Measurements from ENCODE around the gene LOXHD1. TPM values are rescaled to one million over a fixed set of nuclear protein-coding genes. Genes with fewer than 3 reads are reported as not detected.

The LOXHD1 gene
- total RNA-seq, 2 experiments from 2014 or later: 0.06 to 0.26 TPM

GRCh38 chr18:46574743-46575115 lies 82.3 kb downstream of the LOXHD1 start:
- Mint-ChIP-seq H3K27ac (no peak overlapping the region), H3K4me1 (no peaks in the 10 kb centered on the region), H3K4me3 (no peak overlapping the region), H3K9me3 (ENCODE audit: low read depth) (no peaks in the 10 kb centered on the region), H3K36me3 (no peaks in the 10 kb centered on the region), H3K27me3 (no peaks in the 10 kb centered on the region)
- ATAC-seq (no peak), DNase-seq (no peak)
- CTCF ChIA-PET: no interaction called here

DNA sequence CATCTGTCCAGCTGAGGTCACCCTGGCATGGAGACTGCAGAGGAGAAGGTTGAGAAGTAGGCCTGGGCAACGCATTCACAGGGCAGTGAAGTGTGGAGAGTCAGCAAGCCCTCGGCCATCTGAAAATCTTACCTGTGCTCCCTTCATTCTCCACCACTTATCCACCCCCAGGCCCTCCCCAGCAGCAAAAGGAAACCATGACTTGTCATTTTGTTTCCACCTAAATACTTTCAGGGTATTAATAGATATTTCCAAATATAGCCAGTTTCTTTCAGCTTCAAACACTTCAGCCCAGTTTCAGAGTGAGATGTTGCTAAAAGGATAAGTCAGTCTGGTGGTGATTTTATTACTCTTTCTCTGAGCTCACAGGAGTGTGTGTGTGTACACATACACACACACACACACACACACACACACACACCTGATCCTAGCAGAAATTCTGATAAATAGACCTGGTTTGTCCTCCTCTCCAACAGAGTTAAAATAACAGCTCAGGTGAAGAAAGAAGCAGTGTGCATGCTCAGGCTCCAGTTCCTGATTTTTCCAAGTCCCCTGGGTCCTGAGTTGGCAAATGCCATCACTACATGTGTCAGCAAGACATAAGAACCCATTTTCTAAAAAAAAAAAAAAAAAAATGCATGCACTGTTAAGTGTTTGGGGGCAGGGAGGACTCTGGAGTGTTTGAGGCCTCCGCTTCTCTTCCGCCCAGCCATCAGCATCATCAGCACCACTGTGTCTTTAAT lies 82.8 kb downstream of the LOXHD1 start:
- DNase-seq: no peak
- H3K9me3 Mint-ChIP-seq (ENCODE audit: low read depth): no peaks in the 10 kb centered on the region
- H3K4me3 Mint-ChIP-seq: no peak overlapping the region
- no peaks in the 10 kb centered on the region for H3K27me3 Mint-ChIP-seq
- no peaks in the 10 kb centered on the region for H3K36me3 Mint-ChIP-seq
- no peak overlapping the region for H3K27ac Mint-ChIP-seq
- H3K4me1 Mint-ChIP-seq: no peaks in the 10 kb centered on the region
- CTCF ChIA-PET: no interaction called here
- ATAC-seq: no peak

DNA sequence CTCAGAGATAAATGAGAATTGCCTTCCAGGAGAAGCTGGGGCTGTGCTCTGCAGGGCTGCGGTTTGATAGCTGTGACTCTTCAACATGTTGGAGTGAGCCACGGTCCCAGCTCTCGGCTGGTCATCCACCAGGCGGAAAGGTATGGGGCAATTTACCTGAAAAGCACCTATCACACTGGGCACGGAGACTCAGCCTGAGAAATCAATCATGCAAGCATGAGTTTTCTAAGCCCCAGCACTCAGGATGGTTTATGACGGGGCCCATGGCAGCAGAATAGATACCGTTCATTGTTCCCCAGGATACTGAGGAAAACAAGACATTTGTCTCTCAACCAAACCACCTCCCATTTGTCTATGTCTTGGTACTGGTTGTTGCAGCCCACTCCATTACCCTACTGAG lies 83.9 kb downstream of the LOXHD1 start:
- peaks cover 5% of the 10 kb centered on the region for H3K27me3 Mint-ChIP-seq
- no peak for ATAC-seq
- H3K4me1 Mint-ChIP-seq: no peaks in the 10 kb centered on the region
- H3K27ac Mint-ChIP-seq: no peak overlapping the region
- no peak overlapping the region for H3K4me3 Mint-ChIP-seq
- no peaks in the 10 kb centered on the region for H3K36me3 Mint-ChIP-seq
- CTCF ChIA-PET: no interaction called here
- H3K9me3 Mint-ChIP-seq (ENCODE audit: low read depth): no peaks in the 10 kb centered on the region
- DNase-seq: no peak

- Mint-ChIP-seq H3K27ac (no peak overlapping the region), H3K36me3 (no peaks in the 10 kb centered on the region), H3K9me3 (ENCODE audit: low read depth) (no peaks in the 10 kb centered on the region), H3K4me3 (no peak overlapping the region), H3K27me3 (peaks cover 9% of the 10 kb centered on the region), H3K4me1 (no peaks in the 10 kb centered on the region)
- CTCF ChIA-PET: no interaction called here
- ATAC-seq (no peak), DNase-seq (no peak)
These were observed 85.3 kb downstream of the LOXHD1 start for GRCh38 chr18:46571756-46572155.

- H3K36me3 Mint-ChIP-seq: no peaks in the 10 kb centered on the region
- H3K9me3 Mint-ChIP-seq (ENCODE audit: low read depth): no peaks in the 10 kb centered on the region
- no peaks in the 10 kb centered on the region for H3K4me1 Mint-ChIP-seq
- no peak overlapping the region for H3K27ac Mint-ChIP-seq
- H3K4me3 Mint-ChIP-seq: no peak overlapping the region
- CTCF ChIA-PET: no interaction called here
- ATAC-seq (no peak), DNase-seq (no peak)
- peaks cover 13% of the 10 kb centered on the region for H3K27me3 Mint-ChIP-seq
These were observed 86.4 kb downstream of the LOXHD1 start for GRCh38 chr18:46570666-46571065.

GRCh38 chr18:46570134-46570533 lies 86.9 kb downstream of the LOXHD1 start:
- H3K36me3 Mint-ChIP-seq: no peaks in the 10 kb centered on the region
- ATAC-seq (no peak), DNase-seq (no peak)
- H3K9me3 Mint-ChIP-seq (ENCODE audit: low read depth): no peaks in the 10 kb centered on the region
- CTCF ChIA-PET: no interaction called here
- no peak overlapping the region for H3K27ac Mint-ChIP-seq
- H3K4me3 Mint-ChIP-seq: no peak overlapping the region
- peaks cover 13% of the 10 kb centered on the region for H3K27me3 Mint-ChIP-seq
- no peaks in the 10 kb centered on the region for H3K4me1 Mint-ChIP-seq

GRCh38 chr18:46569211-46569610 lies 87.8 kb downstream of the LOXHD1 start:
- H3K9me3 Mint-ChIP-seq (ENCODE audit: low read depth): no peaks in the 10 kb centered on the region
- no peak overlapping the region for H3K4me3 Mint-ChIP-seq
- H3K4me1 Mint-ChIP-seq: no peaks in the 10 kb centered on the region
- CTCF ChIA-PET: no interaction called here
- no peak overlapping the region for H3K27ac Mint-ChIP-seq
- peaks cover 13% of the 10 kb centered on the region for H3K27me3 Mint-ChIP-seq
- H3K36me3 Mint-ChIP-seq: no peaks in the 10 kb centered on the region
- DNase-seq (no peak), ATAC-seq (no peak)

- CTCF ChIA-PET: no interaction called here
- no peak for DNase-seq
These were observed 89.8 kb downstream of the LOXHD1 start for GRCh38 chr18:46567196-46567595.

GRCh38 chr18:46566111-46566510 lies 90.9 kb downstream of the LOXHD1 start:
- no peaks in the 10 kb centered on the region for H3K9me3 Mint-ChIP-seq (ENCODE audit: low read depth)
- ATAC-seq: no peak
- no peak for DNase-seq
- no peaks in the 10 kb centered on the region for H3K36me3 Mint-ChIP-seq
- no peak overlapping the region for H3K27ac Mint-ChIP-seq
- peaks cover 15% of the 10 kb centered on the region for H3K27me3 Mint-ChIP-seq
- no peak overlapping the region for H3K4me3 Mint-ChIP-seq
- H3K4me1 Mint-ChIP-seq: no peaks in the 10 kb centered on the region
- CTCF ChIA-PET: interaction anchor here (1.1 kb wide), 1 partner anchor 92 kb away, joined by 3 read pairs; no protein-coding TSS in a partner anchor

More at GRCh38 chr18:46567196-46567595, 89.8 kb downstream of the LOXHD1 start:
- Mint-ChIP-seq H3K4me3 (no peak overlapping the region), H3K27me3 (peaks cover 15% of the 10 kb centered on the region), H3K4me1 (no peaks in the 10 kb centered on the region), H3K36me3 (no peaks in the 10 kb centered on the region), H3K27ac (no peak overlapping the region), H3K9me3 (ENCODE audit: low read depth) (no peaks in the 10 kb centered on the region)
- ATAC-seq: no peak

DNA sequence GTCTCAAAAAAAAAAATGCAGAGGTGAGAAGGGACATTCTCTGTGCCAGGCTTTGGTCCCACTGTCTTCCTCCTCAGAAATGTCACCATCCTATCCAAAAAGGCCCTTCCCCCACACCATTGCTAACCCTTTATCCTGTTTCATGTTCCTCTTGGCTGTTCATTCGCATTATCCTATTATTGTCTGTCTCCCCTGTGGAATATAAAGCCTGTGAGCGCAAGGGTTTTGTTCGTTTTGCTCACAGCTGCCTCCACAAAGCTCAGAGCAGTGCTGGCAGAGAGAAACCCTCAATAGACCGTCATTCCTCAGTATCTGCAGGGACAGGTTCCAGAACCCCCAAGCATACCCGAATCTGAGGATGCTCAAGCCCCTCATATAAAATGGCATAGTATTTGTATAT lies 91.8 kb downstream of the LOXHD1 start:
- Mint-ChIP-seq H3K4me3 (no peak overlapping the region), H3K36me3 (no peaks in the 10 kb centered on the region), H3K9me3 (ENCODE audit: low read depth) (no peaks in the 10 kb centered on the region), H3K27me3 (peaks cover 15% of the 10 kb centered on the region), H3K4me1 (no peaks in the 10 kb centered on the region), H3K27ac (no peak overlapping the region)
- ATAC-seq (no peak), DNase-seq (no peak)
- CTCF ChIA-PET: no interaction called here

- ATAC-seq: no peak
- no peak for DNase-seq
- Mint-ChIP-seq H3K27ac (no peak overlapping the region), H3K4me1 (no peaks in the 10 kb centered on the region), H3K4me3 (no peak overlapping the region), H3K9me3 (ENCODE audit: low read depth) (no peaks in the 10 kb centered on the region), H3K27me3 (peaks cover 9% of the 10 kb centered on the region), H3K36me3 (no peaks in the 10 kb centered on the region)
- CTCF ChIA-PET: interaction anchor here (1.2 kb wide), 1 partner anchor 19 kb away, joined by 3 read pairs; no protein-coding TSS in a partner anchor
These were observed 93.7 kb downstream of the LOXHD1 start for GRCh38 chr18:46563317-46563716.

DNA sequence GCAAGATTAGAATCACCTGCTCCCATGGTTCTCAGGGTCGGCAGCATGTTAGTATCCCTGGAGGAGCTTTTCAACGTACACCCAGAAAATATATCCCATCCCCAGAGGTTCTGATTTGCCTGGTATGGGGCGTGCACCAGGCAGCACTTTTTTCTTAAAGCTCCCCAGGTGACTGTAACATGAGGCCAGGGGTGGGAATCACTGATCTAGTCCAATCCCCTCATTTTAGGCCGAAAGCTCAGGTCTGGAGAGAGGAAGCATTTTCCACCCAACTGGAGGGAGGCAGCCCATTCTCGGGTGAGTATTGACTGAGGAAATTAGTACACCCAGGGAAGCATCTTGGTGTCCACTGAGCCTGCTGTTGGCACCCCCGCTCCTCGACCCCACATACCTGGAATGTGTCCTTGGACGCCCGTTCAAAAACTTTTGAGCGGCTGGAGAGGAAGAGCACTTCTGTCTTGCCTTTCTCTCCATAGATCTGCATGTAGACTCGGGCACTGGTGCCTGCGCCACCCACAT lies 94.3 kb downstream of the LOXHD1 start:
- Mint-ChIP-seq H3K4me3 (no peak overlapping the region), H3K27ac (no peak overlapping the region), H3K36me3 (no peaks in the 10 kb centered on the region), H3K9me3 (ENCODE audit: low read depth) (no peaks in the 10 kb centered on the region), H3K4me1 (no peaks in the 10 kb centered on the region), H3K27me3 (peaks cover 9% of the 10 kb centered on the region)
- CTCF ChIA-PET: no interaction called here
- no peak for ATAC-seq
- DNase-seq: no peak

GRCh38 chr18:46560671-46561045 lies 96.4 kb downstream of the LOXHD1 start:
- no peaks in the 10 kb centered on the region for H3K4me1 Mint-ChIP-seq
- no peak overlapping the region for H3K4me3 Mint-ChIP-seq
- DNase-seq (no peak), ATAC-seq (no peak)
- H3K27me3 Mint-ChIP-seq: peaks cover 2% of the 10 kb centered on the region
- no peak overlapping the region for H3K27ac Mint-ChIP-seq
- no peaks in the 10 kb centered on the region for H3K36me3 Mint-ChIP-seq
- H3K9me3 Mint-ChIP-seq (ENCODE audit: low read depth): no peaks in the 10 kb centered on the region
- CTCF ChIA-PET: no interaction called here

GRCh38 chr18:46559946-46560670 lies 96.9 kb downstream of the LOXHD1 start:
- ATAC-seq (no peak), DNase-seq (no peak)
- Mint-ChIP-seq H3K36me3 (no peaks in the 10 kb centered on the region), H3K4me3 (no peak overlapping the region), H3K9me3 (ENCODE audit: low read depth) (no peaks in the 10 kb centered on the region), H3K27me3 (peaks cover 2% of the 10 kb centered on the region), H3K4me1 (no peaks in the 10 kb centered on the region), H3K27ac (no peak overlapping the region)
- CTCF ChIA-PET: no interaction called here
